VCaP (cell line): ENCODE results near the gene NMNAT3.

Experiments used
- H3K27ac ChIP-seq: fragments of 450-650 bp; 2 replicates; pipeline ENCODE4 v1.5.1; 2017
- TF ChIP-seq, protein P1 (sequence below): fragments of 450-650 bp; conservative IDR thresholded peaks from 2 replicates; pipeline ENCODE4 v1.5.1; 2017; ENCODE audit warnings: mild to moderate bottlenecking, moderate library complexity

Gene NMNAT3

DNA sequence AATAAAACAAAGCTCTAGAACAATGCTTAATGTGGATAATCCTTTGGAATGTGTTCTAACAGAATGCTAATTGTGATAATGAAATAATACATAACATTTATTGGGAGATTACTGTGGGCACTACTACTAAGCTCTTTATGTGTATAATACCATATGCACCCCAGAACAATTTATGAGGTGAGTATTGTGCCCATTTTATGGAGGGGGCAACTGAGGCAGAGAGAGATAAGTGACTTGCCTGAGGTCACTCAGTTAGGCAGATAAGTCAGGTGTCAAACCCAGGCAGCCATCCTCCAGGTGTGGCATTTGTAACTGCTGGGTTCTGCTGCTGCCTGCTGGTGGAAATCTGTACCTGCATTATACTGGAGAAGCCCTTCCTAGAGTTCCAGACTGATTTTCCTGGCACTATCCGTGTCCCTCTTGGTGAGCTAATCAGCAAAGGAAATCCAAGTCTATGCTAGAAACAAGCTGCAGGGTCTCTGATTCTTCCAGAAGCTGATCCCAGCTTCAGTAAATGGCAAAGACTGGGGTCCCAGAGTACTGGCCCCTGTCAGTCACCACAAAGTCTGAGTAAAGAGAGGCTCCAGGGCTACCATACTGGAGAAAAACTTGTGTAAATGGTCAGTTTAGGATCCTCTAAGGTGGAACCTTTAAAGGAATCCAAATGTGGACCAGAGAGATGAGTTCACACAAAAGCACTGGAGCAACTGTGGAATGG lies 115.7 kb downstream of the NMNAT3 start:
- peak overlapping the region; percentile 14; the same call in 1 of the 2 replicates for H3K27ac ChIP-seq
- TF ChIP-seq, protein P1, sequence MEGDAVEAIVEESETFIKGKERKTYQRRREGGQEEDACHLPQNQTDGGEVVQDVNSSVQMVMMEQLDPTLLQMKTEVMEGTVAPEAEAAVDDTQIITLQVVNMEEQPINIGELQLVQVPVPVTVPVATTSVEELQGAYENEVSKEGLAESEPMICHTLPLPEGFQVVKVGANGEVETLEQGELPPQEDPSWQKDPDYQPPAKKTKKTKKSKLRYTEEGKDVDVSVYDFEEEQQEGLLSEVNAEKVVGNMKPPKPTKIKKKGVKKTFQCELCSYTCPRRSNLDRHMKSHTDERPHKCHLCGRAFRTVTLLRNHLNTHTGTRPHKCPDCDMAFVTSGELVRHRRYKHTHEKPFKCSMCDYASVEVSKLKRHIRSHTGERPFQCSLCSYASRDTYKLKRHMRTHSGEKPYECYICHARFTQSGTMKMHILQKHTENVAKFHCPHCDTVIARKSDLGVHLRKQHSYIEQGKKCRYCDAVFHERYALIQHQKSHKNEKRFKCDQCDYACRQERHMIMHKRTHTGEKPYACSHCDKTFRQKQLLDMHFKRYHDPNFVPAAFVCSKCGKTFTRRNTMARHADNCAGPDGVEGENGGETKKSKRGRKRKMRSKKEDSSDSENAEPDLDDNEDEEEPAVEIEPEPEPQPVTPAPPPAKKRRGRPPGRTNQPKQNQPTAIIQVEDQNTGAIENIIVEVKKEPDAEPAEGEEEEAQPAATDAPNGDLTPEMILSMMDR: peak; percentile 85

DNA sequence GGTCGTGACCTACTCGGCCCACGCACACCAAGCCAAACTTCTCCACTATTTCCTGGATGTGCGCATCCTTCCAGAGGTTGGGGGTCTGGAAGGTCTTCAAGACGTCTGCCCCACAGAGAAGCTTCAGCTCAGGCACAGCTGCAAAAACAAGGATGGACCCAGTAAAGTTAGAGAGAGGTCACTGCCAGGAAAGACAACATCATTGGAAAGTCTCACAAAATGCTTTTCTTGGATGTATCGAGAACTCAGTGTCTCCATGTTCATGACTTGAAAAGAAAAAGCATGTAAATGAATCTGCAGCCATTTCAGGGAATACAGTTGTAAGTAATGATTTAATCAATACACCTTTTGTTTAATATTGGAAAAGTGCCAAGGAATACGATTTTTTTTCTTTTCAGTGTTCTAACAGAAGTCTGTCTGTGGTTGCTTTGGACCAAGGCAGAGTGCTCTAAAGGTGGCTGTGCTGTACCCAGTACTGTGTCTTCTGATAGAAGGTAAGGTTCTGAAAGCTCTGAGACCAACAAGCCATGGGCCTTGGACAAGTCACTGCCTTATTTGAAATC lies 116.4 kb downstream of the NMNAT3 start:
- H3K27ac ChIP-seq: peak overlapping the region; percentile 14; the same call in 1 of the 2 replicates
- TF ChIP-seq, protein P1: no peak

DNA sequence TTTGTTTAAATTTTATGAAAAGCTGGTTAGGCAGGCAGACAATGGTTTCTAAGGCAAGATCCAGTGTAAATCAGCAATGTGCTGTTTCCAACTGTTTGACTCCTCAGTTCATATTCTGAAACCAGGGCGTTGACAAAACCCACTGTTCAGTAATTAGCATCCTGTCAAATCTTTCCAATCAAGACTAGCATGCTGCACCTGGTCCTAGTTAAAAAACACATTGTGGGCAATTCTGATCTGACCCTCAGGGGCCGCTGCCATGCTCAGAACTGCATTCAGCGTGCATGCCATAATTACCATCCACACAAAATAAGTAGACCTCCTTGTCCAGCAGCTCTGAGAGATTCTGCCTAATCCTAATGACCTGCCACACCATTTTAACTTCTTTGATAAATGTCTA lies 117.4 kb downstream of the NMNAT3 start:
- no peak overlapping the region for H3K27ac ChIP-seq
- TF ChIP-seq, protein P1: no peak

DNA sequence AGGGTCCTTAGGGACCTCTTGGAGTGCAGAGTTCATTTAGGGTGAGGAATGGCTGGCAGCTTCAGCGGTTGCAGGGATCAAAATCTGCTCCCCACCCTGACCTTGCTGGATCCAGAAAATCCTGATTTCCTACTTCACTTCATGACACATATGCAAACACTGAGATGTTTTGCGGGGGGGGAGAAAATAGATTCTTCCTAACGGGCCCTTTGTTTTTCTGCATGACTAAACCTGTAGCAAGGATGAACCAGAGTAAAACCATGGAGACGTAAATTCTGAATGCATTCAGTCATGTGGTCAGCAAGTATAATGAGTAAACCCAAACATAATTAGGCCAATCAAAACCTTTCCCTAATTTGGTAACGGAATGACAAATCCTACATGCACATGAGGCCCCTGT lies 118.2 kb downstream of the NMNAT3 start:
- H3K27ac ChIP-seq: peak overlapping the region; percentile 63
- TF ChIP-seq, protein P1: no peak

DNA sequence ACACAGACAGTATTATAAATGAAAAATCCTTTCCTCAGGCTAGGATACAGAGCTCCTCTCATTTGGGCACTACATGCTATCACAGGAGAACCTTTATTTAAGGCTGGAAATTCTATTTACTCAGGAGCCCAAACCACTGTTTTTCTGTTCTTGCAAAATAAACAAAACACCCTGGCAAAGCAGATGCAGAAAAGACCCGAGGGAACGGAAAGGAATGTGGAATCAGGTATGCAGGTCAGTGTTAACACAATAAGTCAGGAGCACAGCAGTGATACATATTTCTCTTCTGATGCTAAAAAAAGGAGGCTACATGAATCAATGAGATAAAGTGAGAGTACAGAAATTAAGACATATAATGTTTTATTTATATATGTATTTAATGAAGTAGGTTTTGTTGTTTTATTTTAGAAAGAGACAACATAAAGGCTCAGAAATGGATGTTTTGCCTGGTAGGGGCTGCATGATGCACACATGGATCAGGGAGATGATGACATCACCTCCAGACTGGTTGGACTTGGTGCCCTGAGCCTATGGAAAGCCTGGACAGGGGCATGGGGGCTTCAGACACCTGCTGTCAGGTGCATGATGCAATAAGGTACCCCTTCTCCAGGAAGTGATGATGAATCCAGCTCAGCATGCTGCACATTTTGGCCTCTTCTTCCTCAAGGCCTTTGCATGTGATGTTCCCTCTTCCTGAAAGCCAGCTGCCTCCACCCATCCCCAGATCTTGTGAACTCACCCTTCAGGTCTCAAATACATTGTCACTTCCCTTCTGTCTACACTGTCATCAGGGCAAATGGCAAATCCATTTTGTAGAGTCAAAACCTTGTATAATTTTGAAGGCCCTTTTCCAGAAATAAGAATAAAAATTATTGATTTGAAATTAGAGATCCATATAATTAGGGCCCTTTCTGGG lies 119.2 kb downstream of the NMNAT3 start:
- H3K27ac ChIP-seq: peak overlapping the region; percentile 63
- TF ChIP-seq, protein P1: no peak

DNA sequence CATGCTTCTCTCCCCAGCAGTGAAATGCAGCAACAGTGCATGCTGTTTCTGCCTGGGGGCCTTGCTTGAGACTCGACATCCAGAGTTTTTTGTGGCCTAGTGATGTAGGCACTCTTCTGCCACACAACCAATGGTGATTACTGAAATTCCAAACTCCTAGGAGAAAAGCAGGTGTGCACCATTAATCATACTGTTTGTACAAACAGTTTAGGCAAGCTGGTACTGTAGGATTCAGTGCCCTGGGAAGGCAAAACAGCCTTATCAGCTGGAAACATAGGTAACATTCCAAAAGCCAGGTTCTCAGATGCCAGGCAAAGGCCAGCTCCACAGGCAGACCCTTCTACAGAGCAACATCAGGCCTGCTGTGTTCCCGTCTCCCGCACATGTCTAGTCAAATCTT lies 120.7 kb downstream of the NMNAT3 start:
- TF ChIP-seq, protein P1: no peak
- no peak overlapping the region for H3K27ac ChIP-seq

DNA sequence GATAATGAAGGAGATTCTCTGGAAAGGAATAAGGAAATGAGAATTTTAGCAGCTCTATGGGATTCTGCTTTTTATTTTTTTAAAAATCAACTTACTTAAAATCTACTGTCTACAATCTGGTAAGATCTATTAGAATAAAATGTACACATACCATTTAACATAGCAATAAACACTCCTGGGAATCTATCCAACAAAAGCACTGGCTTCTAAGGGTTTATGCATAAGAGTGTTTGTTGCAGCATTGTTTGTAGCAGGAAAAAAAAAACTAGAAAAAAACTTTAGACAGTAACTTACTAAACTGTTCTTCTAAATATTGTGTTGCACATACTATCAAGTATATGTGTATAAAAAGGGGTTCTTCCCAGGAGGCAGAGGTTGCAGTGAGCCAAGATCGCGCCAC lies 122.5 kb downstream of the NMNAT3 start:
- TF ChIP-seq, protein P1: no peak
- H3K27ac ChIP-seq: peak overlapping the region; percentile 41; the same call in 1 of the 2 replicates
